GM19193 (cell line): Measurements from ENCODE around the gene SHC4.

Source experiments
- POLR2A ChIP-seq: IDR thresholded peaks from 4 replicates; pipeline ENCODE4 v1.6.1; 2011; ENCODE audit not compliant: insufficient read depth, insufficient read length; ENCODE audit errors: extremely low read depth

Gene SHC4

DNA sequence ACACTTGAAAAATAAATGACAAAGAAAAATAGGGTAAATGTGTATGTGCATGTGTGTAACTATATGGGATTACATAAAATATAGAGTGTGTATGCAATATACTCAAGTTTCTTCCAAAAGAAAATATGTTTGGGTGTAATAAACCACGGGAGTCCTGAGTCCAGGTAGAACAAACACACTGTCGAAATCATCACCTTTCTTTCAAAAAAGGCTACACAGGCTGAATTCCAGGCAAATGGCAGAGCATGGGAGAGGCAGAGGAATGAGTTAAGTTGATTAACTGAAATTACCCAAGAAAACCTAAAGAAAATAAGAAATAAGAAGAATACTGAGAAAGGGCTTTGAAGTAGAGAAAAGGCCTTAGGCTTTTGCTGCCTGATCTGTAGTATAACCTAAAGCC, 179.0 kb downstream of the SHC4 start:
- TF ChIP-seq POLR2A = no peak

GRCh38 chr15:48782911-48783310, 180.8 kb downstream of the SHC4 start:
- no peak for TF ChIP-seq POLR2A

DNA sequence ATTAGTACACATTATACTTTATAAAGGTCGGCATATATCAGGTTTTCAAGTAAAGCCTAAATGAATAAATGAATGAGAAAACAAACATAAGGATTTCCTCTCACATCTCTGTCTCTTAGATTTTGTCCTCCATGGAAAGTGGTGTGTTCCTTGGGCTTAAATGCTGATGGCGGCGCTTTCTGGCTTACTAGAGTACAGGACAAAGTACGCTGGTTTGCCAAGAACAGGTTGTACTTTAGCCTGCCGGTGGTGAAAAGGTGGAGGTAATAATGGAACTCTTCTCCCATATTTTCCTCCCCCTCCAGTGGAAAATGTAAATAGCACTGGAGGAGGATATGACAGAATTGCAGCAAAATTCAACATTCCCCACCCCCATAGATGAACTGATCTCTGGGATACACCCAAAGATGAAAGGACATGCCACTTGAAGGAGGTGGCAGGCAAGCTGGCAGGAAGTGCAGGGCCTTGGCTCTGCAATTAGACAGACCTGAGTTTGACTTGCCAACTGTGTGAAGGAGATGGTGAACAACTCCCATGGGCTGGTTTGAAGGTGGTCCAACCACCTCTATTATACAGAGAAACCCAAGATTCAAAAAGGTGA, 182.1 kb downstream of the SHC4 start:
- no peak for TF ChIP-seq POLR2A

DNA sequence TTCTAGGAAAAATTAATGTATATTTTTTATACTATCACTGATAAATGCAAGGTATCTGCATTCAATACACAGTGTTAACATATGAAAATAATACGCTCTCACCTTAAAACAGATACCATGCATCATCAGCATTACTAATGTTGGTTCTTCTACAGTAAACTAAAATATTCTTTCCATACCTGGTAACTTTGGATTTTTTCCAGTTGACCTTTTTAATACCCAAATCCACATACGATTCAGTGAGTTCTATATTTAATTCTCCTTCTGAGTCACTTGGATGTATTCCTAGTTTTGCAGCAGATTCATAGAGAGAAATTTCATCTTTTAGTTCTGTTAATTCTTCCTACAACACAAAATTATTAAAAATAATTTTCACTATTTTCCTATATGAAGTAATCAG, 182.7 kb downstream of the SHC4 start:
- no peak for TF ChIP-seq POLR2A

DNA sequence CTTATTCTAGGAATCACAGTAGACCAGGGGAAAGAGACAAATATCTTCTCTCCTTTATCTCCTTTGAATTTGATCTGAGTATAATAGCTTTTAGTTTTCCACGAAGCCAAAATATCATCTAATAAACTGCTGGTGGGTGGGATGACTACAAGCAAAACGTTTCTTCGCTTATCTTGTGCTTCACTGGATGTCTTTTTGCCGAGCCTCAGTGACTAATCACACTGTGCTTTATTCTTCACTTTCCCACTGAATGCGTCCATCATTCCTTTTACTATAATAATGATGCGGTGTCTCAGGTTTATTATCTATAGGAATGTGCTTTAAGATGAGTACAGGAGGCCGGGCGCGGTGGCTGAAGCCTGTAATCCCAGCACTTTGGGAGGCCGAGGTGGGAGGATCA, 185.4 kb downstream of the SHC4 start:
- TF ChIP-seq POLR2A = no peak

- TF ChIP-seq POLR2A = no peak
Observed at GRCh38 chr15:48777645-48778330, 185.9 kb downstream of the SHC4 start.

DNA sequence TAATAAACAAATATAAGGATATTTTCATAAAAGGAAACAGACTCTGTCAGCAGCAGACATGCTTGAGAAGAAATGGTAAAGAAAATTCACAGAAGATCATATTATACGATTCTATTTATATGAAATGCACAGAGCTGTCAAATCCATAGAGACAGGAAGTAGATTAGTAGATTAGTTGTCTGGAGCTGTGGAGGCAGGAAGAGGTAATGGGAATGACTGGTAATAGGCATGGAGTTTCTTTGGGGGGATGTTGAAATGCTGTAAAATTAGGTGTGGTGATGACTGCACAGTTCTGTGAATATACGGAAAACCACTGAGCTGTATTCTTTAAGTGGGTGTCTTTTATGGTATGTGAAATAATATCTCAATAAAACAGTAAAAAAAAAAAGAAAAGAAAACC, 188.2 kb downstream of the SHC4 start:
- TF ChIP-seq POLR2A = no peak

DNA sequence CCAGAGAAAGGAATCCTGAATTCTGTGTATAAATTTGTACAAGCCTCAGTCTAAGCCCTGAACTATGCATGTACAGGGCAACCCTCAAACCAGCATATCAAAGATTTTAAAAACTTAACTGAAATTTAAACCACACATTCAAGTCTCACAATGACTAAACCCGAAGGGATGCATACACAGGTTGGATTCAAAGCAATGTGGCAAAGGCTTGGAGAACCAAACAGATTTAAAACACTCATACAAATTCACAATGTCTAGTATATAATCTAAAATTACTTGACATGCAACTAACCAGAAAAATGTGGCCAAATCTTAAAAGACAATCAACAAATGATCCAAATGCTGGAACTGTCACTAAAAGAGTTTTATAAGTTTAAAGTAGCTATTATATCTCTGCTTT, 189.2 kb downstream of the SHC4 start:
- TF ChIP-seq POLR2A = no peak
